ENCODE data around the gene PRPSAP2. TPM values are rescaled to one million over a fixed set of nuclear protein-coding genes. Genes with fewer than 3 reads are reported as not detected.
"Not testable (repeated sequence)": the region's sequence is repeated elsewhere in the genome, so short reads cannot be mapped to it uniquely, and the experiment has no call there.

PRPSAP2 gene
- total RNA-seq, 4 donors from 2014 or later, result 20.9 to 27.6 (median 23.4) TPM

DNA sequence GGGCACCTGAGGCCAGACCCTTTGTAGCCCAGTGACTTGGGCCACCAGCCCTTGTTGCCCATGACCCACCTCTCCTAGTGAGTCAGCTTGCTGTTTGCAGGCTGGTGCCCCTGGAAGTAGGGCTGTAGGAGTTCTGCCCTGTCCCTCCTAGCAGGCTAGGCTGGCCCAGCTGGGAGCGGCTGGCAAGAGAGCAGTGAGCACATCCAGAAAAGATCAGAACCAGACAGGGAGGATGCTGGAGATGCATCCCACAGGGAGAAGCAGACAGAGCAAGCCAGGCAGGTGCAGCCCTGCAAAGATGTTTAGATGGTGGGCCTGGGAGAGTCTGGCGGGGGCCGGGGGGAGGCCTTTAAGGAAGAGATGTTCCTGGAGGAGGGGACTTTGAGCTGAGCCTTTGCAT, 96.4 kb downstream of the PRPSAP2 start:
- no peak for TF ChIP-seq CTCF (IDR thresholded peaks at IDR 0.05)
- TF ChIP-seq POLR2AphosphoS5 (IDR thresholded peaks at IDR 0.05), result no peak
- no peak for TF ChIP-seq EP300 (IDR thresholded peaks at IDR 0.05)
- no peak for TF ChIP-seq POLR2A (IDR thresholded peaks at IDR 0.05)
- H3K36me3 ChIP-seq, result no peaks in the 10 kb centered on the region
- peaks cover 6% of the 10 kb centered on the region for H3K27me3 ChIP-seq
- WGBS, 2 donors (ENCODE audit: low coverage in 1 of 2), result 61 to 79% methylated on average over 2 of the region's 3 CpGs
- H3K27ac ChIP-seq, result no peak overlapping the region
- no peaks in the 10 kb centered on the region for H3K4me1 ChIP-seq
- no peak overlapping the region for H3K4me3 ChIP-seq
- ATAC-seq, result no peak
- no peaks in the 10 kb centered on the region for H3K9me3 ChIP-seq

DNA sequence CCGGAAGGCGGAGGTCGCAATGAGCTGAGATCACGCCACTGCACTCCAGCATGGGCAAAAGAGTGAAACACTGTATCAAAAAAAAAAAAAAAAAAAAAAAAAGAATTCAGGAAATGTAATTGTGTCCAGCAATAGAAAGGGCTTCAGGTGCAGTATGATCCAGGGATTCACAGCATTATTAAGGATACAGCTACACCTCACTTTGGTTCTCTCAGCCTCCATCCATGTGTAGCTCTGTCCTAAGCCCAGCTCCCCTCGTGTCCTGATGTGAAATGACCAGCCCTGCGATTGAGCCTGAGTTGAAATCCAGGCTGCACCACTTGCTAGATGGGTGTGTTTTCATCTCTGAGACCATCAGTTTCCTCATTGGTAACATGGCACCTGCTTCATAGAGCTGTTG, 97.1 kb downstream of the PRPSAP2 start:
- no peak for ATAC-seq
- no peaks in the 10 kb centered on the region for H3K36me3 ChIP-seq
- no peaks in the 10 kb centered on the region for H3K4me1 ChIP-seq
- no peaks in the 10 kb centered on the region for H3K9me3 ChIP-seq
- no peak for TF ChIP-seq POLR2A (IDR thresholded peaks at IDR 0.05)
- TF ChIP-seq CTCF (IDR thresholded peaks at IDR 0.05), result no peak
- TF ChIP-seq POLR2AphosphoS5 (IDR thresholded peaks at IDR 0.05), result no peak
- no peaks in the 10 kb centered on the region for H3K27me3 ChIP-seq
- 90% methylated on average over 2 of the region's 6 CpGs; no CpG with 5 or more reads in 1 of the 2 donors for WGBS, 2 donors (ENCODE audit: low coverage in 1 of 2)
- H3K4me3 ChIP-seq, result no peak overlapping the region
- no peak overlapping the region for H3K27ac ChIP-seq

- not testable (repeated sequence) for H3K27ac ChIP-seq, H3K36me3 ChIP-seq, H3K27me3 ChIP-seq, H3K9me3 ChIP-seq, H3K4me3 ChIP-seq, H3K4me1 ChIP-seq, ATAC-seq
- WGBS, 2 donors (ENCODE audit: low coverage in 1 of 2), result 98 to 100% methylated on average over 2 to 6 of the region's 6 CpGs
Measured at GRCh38 chr17:18956021-18956420, 98.1 kb downstream of the PRPSAP2 start.

GRCh38 chr17:18956581-18956980, 98.7 kb downstream of the PRPSAP2 start:
- Histone ChIP-seq H3K4me1 (peaks cover 0 to 11% (median 5%) of the 10 kb centered on the region in 3 donors), H3K36me3 (no peaks in the 10 kb centered on the region), H3K27me3 (no peaks in the 10 kb centered on the region), H3K9me3 (no peaks in the 10 kb centered on the region), H3K27ac (no peak overlapping the region), H3K4me3 (no peak overlapping the region)
- WGBS, 2 donors (ENCODE audit: low coverage in 1 of 2), result 96 to 100% methylated on average over 2 to 3 of the region's 3 CpGs
- ATAC-seq, result no peak
- TF ChIP-seq POLR2A (IDR thresholded peaks at IDR 0.05), result no peak
- TF ChIP-seq CTCF (IDR thresholded peaks at IDR 0.05), result no peak
- TF ChIP-seq POLR2AphosphoS5 (IDR thresholded peaks at IDR 0.05), result no peak
- TF ChIP-seq EP300 (IDR thresholded peaks at IDR 0.05), result no peak

DNA sequence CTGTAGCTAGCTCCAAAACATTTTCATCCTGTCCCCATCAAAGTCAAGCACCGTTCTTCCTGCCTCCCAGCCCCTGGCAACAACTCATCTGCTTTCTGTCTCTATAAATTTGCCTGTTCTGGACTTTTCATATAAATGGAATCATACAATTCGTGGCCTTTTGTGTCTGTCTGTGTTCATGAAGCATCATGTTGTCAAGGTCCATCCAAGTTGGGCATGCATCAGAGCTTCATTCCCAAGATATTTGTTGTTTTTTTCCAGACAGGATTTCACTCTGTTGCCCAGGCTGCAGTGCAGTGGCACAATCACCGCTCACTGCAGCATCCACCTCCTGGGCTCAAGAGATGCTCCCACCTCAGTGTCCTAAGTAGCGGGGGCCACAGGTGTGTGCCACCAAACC, 99.9 kb downstream of the PRPSAP2 start:
- no peaks in the 10 kb centered on the region for H3K27me3 ChIP-seq
- H3K27ac ChIP-seq, result no peak overlapping the region
- ATAC-seq, result no peak
- H3K36me3 ChIP-seq, result no peaks in the 10 kb centered on the region
- TF ChIP-seq CTCF (IDR thresholded peaks at IDR 0.05) (no peak), POLR2AphosphoS5 (IDR thresholded peaks at IDR 0.05) (no peak), POLR2A (IDR thresholded peaks at IDR 0.05) (no peak), EP300 (IDR thresholded peaks at IDR 0.05) (no peak)
- WGBS, 2 donors (ENCODE audit: low coverage in 1 of 2), result 72 to 88% methylated on average over 3 to 4 of the region's 4 CpGs
- H3K4me3 ChIP-seq, result no peak overlapping the region
- H3K9me3 ChIP-seq, result no peaks in the 10 kb centered on the region
- peaks cover 0 to 17% (median 5%) of the 10 kb centered on the region in 3 donors for H3K4me1 ChIP-seq

All from gastroesophageal sphincter (tissue), 4 donors.